Lower leg skin (tissue), 3 donors: Measurements from ENCODE around the gene KCNJ11.

Experiments used
- CTCF ChIP-seq, 3 donors: fragments of 450-650 bp; IDR thresholded peaks; one replicate each; pipeline ENCODE4 v1.5.1; 2016; ENCODE audit warnings: antibody characterized with exemption in 3 of 3, mild to moderate bottlenecking in 3 of 3, moderate library complexity in 2 of 3
- POLR2A ChIP-seq, 2 donors: fragments of 450-650 bp; IDR thresholded peaks; one replicate each; pipeline ENCODE4 v1.6.1; 2016 to 2017; ENCODE audit warnings: antibody characterized with exemption in 2 of 2, mild to moderate bottlenecking in 1 of 2, moderate library complexity in 1 of 2

- TF ChIP-seq POLR2A (IDR thresholded peaks at IDR 0.05) (no peak), CTCF (IDR thresholded peaks at IDR 0.05) (no peak)
Observed at GRCh38 chr11:17391493-17392355, 3.3 kb upstream of the KCNJ11 start.
